HepG2 (cell line): ENCODE measurements around the gene ANKRD44.

Source experiments
- ARHGAP35 ChIP-seq: sonication (generic); formaldehyde crosslinking; IDR thresholded peaks from 2 replicates; pipeline ENCODE4 v1.9.0; 2022; ENCODE audit warnings: mild to moderate bottlenecking, inconsistent platforms, moderate library complexity, missing genetic modification reagents, borderline replicate concordance
- NFE2 ChIP-seq: sonication (generic); formaldehyde crosslinking; IDR thresholded peaks from 2 replicates; pipeline ENCODE4 v1.4.0; 2020; ENCODE audit warnings: missing genetic modification reagents
- PCBP1 ChIP-seq: fragments of 200-400 bp; formaldehyde crosslinking; IDR thresholded peaks from 2 replicates; pipeline ENCODE4 v1.6.1; 2017; ENCODE audit warnings: mild to moderate bottlenecking, low read depth, low read length, borderline replicate concordance
- ZFP41 ChIP-seq: sonication (generic); formaldehyde crosslinking; IDR thresholded peaks from 2 replicates; pipeline ENCODE4 v1.4.0; 2020; ENCODE audit warnings: mild to moderate bottlenecking, missing genetic modification reagents, borderline replicate concordance
- ZNF207 ChIP-seq: fragments of 450-650 bp; IDR thresholded peaks from 2 replicates; pipeline ENCODE4 v1.6.1; 2016; ENCODE audit warnings: antibody characterized with exemption, borderline replicate concordance
- TF ChIP-seq, protein P1 (sequence below): sonication (generic); formaldehyde crosslinking; IDR thresholded peaks from 2 replicates; pipeline ENCODE4 v1.5.0; 2020; ENCODE audit warnings: mild to moderate bottlenecking, missing genetic modification reagents, moderate library complexity
- TF ChIP-seq, protein P2 (sequence below): sonication (generic); formaldehyde crosslinking; IDR thresholded peaks from 2 replicates; pipeline ENCODE4 v1.5.0; 2020; ENCODE audit warnings: mild to moderate bottlenecking, missing genetic modification reagents, borderline replicate concordance

- TF ChIP-seq ARHGAP35 (no peak), PCBP1 (no peak), ZNF207 (no peak), ZFP41 (no peak), NFE2 (CRISPR knock-in tag) (no peak)
- TF ChIP-seq, protein P1, sequence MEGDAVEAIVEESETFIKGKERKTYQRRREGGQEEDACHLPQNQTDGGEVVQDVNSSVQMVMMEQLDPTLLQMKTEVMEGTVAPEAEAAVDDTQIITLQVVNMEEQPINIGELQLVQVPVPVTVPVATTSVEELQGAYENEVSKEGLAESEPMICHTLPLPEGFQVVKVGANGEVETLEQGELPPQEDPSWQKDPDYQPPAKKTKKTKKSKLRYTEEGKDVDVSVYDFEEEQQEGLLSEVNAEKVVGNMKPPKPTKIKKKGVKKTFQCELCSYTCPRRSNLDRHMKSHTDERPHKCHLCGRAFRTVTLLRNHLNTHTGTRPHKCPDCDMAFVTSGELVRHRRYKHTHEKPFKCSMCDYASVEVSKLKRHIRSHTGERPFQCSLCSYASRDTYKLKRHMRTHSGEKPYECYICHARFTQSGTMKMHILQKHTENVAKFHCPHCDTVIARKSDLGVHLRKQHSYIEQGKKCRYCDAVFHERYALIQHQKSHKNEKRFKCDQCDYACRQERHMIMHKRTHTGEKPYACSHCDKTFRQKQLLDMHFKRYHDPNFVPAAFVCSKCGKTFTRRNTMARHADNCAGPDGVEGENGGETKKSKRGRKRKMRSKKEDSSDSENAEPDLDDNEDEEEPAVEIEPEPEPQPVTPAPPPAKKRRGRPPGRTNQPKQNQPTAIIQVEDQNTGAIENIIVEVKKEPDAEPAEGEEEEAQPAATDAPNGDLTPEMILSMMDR (CRISPR knock-in tag), result no peak
- TF ChIP-seq, protein P2, sequence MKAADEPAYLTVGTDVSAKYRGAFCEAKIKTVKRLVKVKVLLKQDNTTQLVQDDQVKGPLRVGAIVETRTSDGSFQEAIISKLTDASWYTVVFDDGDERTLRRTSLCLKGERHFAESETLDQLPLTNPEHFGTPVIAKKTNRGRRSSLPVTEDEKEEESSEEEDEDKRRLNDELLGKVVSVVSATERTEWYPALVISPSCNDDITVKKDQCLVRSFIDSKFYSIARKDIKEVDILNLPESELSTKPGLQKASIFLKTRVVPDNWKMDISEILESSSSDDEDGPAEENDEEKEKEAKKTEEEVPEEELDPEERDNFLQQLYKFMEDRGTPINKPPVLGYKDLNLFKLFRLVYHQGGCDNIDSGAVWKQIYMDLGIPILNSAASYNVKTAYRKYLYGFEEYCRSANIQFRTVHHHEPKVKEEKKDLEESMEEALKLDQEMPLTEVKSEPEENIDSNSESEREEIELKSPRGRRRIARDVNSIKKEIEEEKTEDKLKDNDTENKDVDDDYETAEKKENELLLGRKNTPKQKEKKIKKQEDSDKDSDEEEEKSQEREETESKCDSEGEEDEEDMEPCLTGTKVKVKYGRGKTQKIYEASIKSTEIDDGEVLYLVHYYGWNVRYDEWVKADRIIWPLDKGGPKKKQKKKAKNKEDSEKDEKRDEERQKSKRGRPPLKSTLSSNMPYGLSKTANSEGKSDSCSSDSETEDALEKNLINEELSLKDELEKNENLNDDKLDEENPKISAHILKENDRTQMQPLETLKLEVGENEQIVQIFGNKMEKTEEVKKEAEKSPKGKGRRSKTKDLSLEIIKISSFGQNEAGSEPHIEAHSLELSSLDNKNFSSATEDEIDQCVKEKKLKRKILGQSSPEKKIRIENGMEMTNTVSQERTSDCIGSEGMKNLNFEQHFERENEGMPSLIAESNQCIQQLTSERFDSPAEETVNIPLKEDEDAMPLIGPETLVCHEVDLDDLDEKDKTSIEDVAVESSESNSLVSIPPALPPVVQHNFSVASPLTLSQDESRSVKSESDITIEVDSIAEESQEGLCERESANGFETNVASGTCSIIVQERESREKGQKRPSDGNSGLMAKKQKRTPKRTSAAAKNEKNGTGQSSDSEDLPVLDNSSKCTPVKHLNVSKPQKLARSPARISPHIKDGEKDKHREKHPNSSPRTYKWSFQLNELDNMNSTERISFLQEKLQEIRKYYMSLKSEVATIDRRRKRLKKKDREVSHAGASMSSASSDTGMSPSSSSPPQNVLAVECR (CRISPR knock-in tag), result no peak
Observed at GRCh38 chr2:197308585-197308984, 2.0 kb downstream of the ANKRD44 start.
